ENCODE data around the gene RTN4R.

Gene RTN4R

GRCh38 chr22:20194681-20195593 lies 73.2 kb downstream of the RTN4R start:
- no peak for DNase-seq

GRCh38 chr22:20193761-20194494 lies 74.2 kb downstream of the RTN4R start:
- DNase-seq, result no peak

- DNase-seq, result no peak
Measured at GRCh38 chr22:20192972-20193760, 75.0 kb downstream of the RTN4R start.

GRCh38 chr22:20192293-20192971 lies 75.7 kb downstream of the RTN4R start:
- no peak for DNase-seq

- no peak for DNase-seq
Measured at GRCh38 chr22:20191803-20192202, 76.3 kb downstream of the RTN4R start.
